Common myeloid progenitor, CD34-positive (primary cell): Measurements from ENCODE around the gene CLIP4.

Experiments used
- CTCF ChIA-PET: fragments of 350-600 bp; sonication (Branson Sonifier 250); formaldehyde crosslinking; loops from one replicate; lab custom pipeline; 2021; ENCODE audit warnings: antibody characterized with exemption; lab: Charles Lee
- POLR2A ChIA-PET: fragments of 350-600 bp; sonication (Branson Sonifier 250); formaldehyde crosslinking; loops from one replicate; lab custom pipeline; 2021; ENCODE audit warnings: antibody characterized with exemption; lab: Charles Lee
- DNase-seq, 3 donors: peaks; one replicate each; pipeline versions ENCODE4 v3.0.0 to v3.0.0-alpha.2; 2013
- H3K27ac ChIP-seq, 2 experiments: 1 replicate in 1 of 2; 2 replicates in 1 of 2; pipeline ENCODE4 v1.7.0; 2013; ENCODE audit warnings: inconsistent platforms in 2 of 2, low read length in 2 of 2, mild to moderate bottlenecking in 2 of 2, low read depth in 1 of 2, moderate library complexity in 1 of 2; ENCODE audit not compliant: severe bottlenecking in 2 of 2, insufficient read depth in 1 of 2, poor library complexity in 1 of 2
- H3K27me3 ChIP-seq, 5 experiments: replicated peaks in 2 of 5; 1 replicate in 3 of 5; 2 replicates in 2 of 5; pipeline versions ENCODE4 v1.6.1 to v1.7.0; 2013; ENCODE audit warnings: low read length in 4 of 5, mild to moderate bottlenecking in 2 of 5, moderate library complexity in 2 of 5, inconsistent platforms in 1 of 5; ENCODE audit not compliant: insufficient read depth in 5 of 5, control insufficient read depth in 4 of 5
- H3K36me3 ChIP-seq, 4 experiments: 1 replicate in 2 of 4; 2 replicates in 2 of 4; pipeline versions ENCODE4 v1.6.1 to v1.7.0; 2013; ENCODE audit warnings: low read length in 3 of 4, control low read depth in 1 of 4, mild to moderate bottlenecking in 1 of 4; ENCODE audit not compliant: control insufficient read depth in 4 of 4, insufficient read depth in 4 of 4
- H3K4me1 ChIP-seq, 4 experiments: 1 replicate in 3 of 4; 2 replicates in 1 of 4; pipeline versions ENCODE4 v1.6.1 to v1.7.1; 2013; ENCODE audit warnings: low read length in 3 of 4, mild to moderate bottlenecking in 3 of 4, control low read depth in 1 of 4, inconsistent platforms in 1 of 4, moderate library complexity in 1 of 4; ENCODE audit not compliant: control insufficient read depth in 4 of 4, insufficient read depth in 4 of 4; ENCODE audit errors: control extremely low read depth in 1 of 4
- H3K4me3 ChIP-seq, 7 experiments: 1 replicate in 4 of 7; 2 replicates in 3 of 7; pipeline versions ENCODE4 v1.5.1 to v1.7.0; 2013; ENCODE audit warnings: mild to moderate bottlenecking in 7 of 7, low read length in 6 of 7, moderate library complexity in 6 of 7, inconsistent platforms in 2 of 7, low read depth in 2 of 7, control low read depth in 1 of 7; ENCODE audit not compliant: insufficient read depth in 4 of 7, control insufficient read depth in 1 of 7; ENCODE audit errors: extremely low read depth in 1 of 7
- H3K9me3 ChIP-seq, 5 experiments: 1 replicate in 4 of 5; 2 replicates in 1 of 5; pipeline versions ENCODE4 v1.6.1 to v1.7.1; 2013; ENCODE audit warnings: low read length in 4 of 5, mild to moderate bottlenecking in 2 of 5, inconsistent platforms in 1 of 5, low read depth in 1 of 5, moderate library complexity in 1 of 5; ENCODE audit not compliant: control insufficient read depth in 4 of 5, insufficient read depth in 2 of 5; ENCODE audit errors: control extremely low read depth in 1 of 5
- WGBS: methylation state at CpG from one replicate; pipeline ENCODE4 v1.1.5; 2013; ENCODE audit not compliant: insufficient coverage; 5-methylcytosine and 5-hydroxymethylcytosine counted together

CLIP4 gene

DNA sequence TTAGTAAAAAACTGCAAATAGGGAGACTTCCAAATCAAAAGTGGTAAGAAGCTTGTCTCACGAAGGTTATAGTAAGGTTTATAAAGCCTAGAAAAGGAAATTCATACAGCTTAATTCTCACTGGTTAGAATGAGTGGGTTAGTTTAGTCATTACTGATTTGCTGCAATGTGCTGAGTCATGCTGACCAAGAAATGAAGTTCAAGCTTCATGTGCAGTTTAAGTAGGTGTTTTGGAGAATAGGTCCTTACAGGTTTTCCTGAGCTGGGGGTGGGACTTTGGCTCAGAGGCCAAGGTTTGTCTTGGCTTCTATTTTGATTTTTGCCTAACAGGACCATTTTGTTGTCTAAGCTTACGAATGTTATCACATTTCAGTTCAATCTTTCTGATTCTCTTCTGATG, 15.1 kb downstream of the CLIP4 start:
- Histone ChIP-seq H3K27me3 (no peaks in the 10 kb centered on the region), H3K27ac (peak overlapping the region in 1 of 2 experiments; percentile 45), H3K4me3 (peak overlapping the region in 1 of 7 experiments; percentile 34), H3K9me3 (no peaks in the 10 kb centered on the region), H3K36me3 (peaks cover 11 to 43% (median 20%) of the 10 kb centered on the region in 4 experiments), H3K4me1 (peaks cover 0 to 14% (median 11%) of the 10 kb centered on the region in 4 experiments)
- DNase-seq: peak; percentile 67 to 89 (median 85)
- WGBS: 50% methylated on average over 2 of the region's 2 CpGs
- ChIA-PET POLR2A (interaction anchor here (1.1 to 2.2 kb wide), 2 partner anchors 10 to 14 kb away, joined by 4 to 6 read pairs; no protein-coding TSS in a partner anchor), CTCF (interaction anchor here (0.7 to 3.0 kb wide), 5 partner anchors 10 to 172 kb away, joined by 3 to 17 read pairs (median 3); no protein-coding TSS in a partner anchor)

GRCh38 chr2:29134933-29135332, 19.7 kb downstream of the CLIP4 start:
- DNase-seq: no peak
- POLR2A ChIA-PET: no interaction called here
- Histone ChIP-seq H3K27me3 (no peaks in the 10 kb centered on the region), H3K4me1 (peaks cover 0 to 10% (median 7%) of the 10 kb centered on the region in 4 experiments), H3K9me3 (peaks cover 0 to 9% (median 0%) of the 10 kb centered on the region in 5 experiments), H3K36me3 (peaks cover 9 to 70% (median 17%) of the 10 kb centered on the region in 4 experiments), H3K4me3 (no peak overlapping the region), H3K27ac (no peak overlapping the region)
- CTCF ChIA-PET: no interaction called here
- WGBS: no CpG with 5 or more reads among the region's 1 CpG

- Histone ChIP-seq H3K9me3 (peaks cover 0 to 9% (median 0%) of the 10 kb centered on the region in 5 experiments), H3K27ac (no peak overlapping the region), H3K4me1 (no peaks in the 10 kb centered on the region), H3K27me3 (no peaks in the 10 kb centered on the region), H3K4me3 (no peak overlapping the region), H3K36me3 (peaks cover 7 to 58% (median 17%) of the 10 kb centered on the region in 4 experiments)
- DNase-seq: no peak
- POLR2A ChIA-PET: no interaction called here
- CTCF ChIA-PET: no interaction called here
- WGBS: 94% methylated on average over 3 of the region's 3 CpGs
Observed at GRCh38 chr2:29139152-29139551, 23.9 kb downstream of the CLIP4 start.

GRCh38 chr2:29139731-29140130, 24.5 kb downstream of the CLIP4 start:
- POLR2A ChIA-PET: no interaction called here
- Histone ChIP-seq H3K4me3 (no peak overlapping the region), H3K36me3 (peaks cover 8 to 60% (median 21%) of the 10 kb centered on the region in 4 experiments), H3K9me3 (peaks cover 0 to 9% (median 0%) of the 10 kb centered on the region in 5 experiments), H3K4me1 (no peaks in the 10 kb centered on the region), H3K27me3 (no peaks in the 10 kb centered on the region), H3K27ac (no peak overlapping the region)
- WGBS: no CpG with 5 or more reads among the region's 1 CpG
- CTCF ChIA-PET: no interaction called here
- no peak for DNase-seq

DNA sequence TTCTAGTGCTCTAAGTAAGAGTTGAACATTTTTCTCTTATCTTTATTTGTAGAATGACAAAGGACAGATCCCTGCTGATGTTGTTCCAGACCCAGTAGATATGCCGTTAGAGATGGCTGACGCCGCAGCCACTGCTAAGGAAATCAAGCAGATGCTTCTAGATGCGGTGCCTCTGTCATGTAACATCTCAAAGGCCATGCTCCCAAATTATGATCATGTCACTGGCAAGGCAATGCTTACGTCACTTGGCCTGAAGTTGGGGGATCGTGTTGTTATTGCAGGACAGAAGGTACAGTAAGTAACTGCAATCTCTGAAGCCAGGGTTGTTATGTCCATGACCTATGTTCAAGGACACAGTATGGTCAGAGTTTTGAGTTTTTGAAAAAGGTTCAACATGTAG, 28.4 kb downstream of the CLIP4 start:
- Histone ChIP-seq H3K4me1 (no peaks in the 10 kb centered on the region), H3K27ac (no peak overlapping the region), H3K36me3 (peaks cover 5 to 49% (median 27%) of the 10 kb centered on the region in 4 experiments), H3K27me3 (no peaks in the 10 kb centered on the region), H3K9me3 (peaks cover 0 to 6% (median 0%) of the 10 kb centered on the region in 5 experiments), H3K4me3 (no peak overlapping the region)
- WGBS: 84% methylated on average over 5 of the region's 6 CpGs
- ChIA-PET CTCF (no interaction called here), POLR2A (no interaction called here)
- no peak for DNase-seq

DNA sequence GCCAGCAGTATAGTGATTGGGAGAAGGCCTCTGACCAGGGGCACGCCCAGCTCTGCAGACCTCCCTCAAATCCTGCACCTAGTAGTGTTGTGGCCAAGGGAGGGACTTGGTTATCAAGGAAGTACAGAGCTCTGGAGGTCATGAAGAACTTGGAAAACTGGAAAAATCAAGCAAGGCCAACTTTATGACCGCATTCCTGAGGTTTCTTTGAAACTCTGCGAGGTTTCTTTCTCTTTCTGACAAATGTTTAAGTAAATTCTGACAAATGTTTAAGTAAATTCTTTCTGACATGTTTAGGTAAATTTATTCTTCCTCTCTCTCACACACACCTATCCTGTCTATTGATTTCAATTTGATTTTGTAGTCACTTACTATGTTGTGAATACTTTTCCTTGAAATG, 31.0 kb downstream of the CLIP4 start:
- ChIA-PET POLR2A (interaction anchor here (0.7 kb wide), 1 partner anchor 34 kb away, joined by 3 read pairs; no protein-coding TSS in a partner anchor), CTCF (interaction anchor here (1.3 kb wide), 1 partner anchor 49 kb away, joined by 4 read pairs; no protein-coding TSS in a partner anchor)
- no peak for DNase-seq
- WGBS: no CpG with 5 or more reads among the region's 3 CpGs
- no peaks in the 10 kb centered on the region for H3K4me1 ChIP-seq
- H3K27ac ChIP-seq: no peak overlapping the region
- no peaks in the 10 kb centered on the region for H3K9me3 ChIP-seq
- H3K27me3 ChIP-seq: no peaks in the 10 kb centered on the region
- no peak overlapping the region for H3K4me3 ChIP-seq
- peaks cover 5 to 47% (median 28%) of the 10 kb centered on the region in 4 experiments for H3K36me3 ChIP-seq

DNA sequence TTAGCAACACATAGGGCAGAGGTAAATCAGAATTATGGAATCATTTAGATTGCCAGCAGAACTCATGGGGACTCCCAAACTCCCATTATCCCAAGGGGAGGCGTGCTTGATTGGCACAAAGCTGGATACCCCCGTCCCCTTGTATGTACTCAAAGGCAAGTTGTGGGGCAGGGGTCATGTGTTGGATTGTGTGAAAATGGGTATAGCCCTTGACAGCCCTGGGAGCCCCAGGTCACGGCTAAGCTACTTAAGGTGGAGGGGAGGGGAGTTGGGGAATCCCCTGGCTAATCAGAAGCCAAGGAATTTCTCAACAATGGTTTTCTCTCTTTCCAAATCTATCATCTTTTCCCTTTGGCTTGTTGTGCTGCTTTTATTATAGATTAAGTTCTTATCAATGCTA, 32.7 kb downstream of the CLIP4 start:
- H3K9me3 ChIP-seq: no peaks in the 10 kb centered on the region
- WGBS: 100% methylated on average over 2 of the region's 3 CpGs
- POLR2A ChIA-PET: no interaction called here

More for the DNA sequence above, 32.7 kb downstream of the CLIP4 start:
- no peaks in the 10 kb centered on the region for H3K4me1 ChIP-seq
- DNase-seq: no peak
- H3K36me3 ChIP-seq: peaks cover 5 to 51% (median 27%) of the 10 kb centered on the region in 4 experiments
- peak overlapping the region in 1 of 2 experiments; percentile 25 for H3K27ac ChIP-seq
- H3K4me3 ChIP-seq: no peak overlapping the region
- no peaks in the 10 kb centered on the region for H3K27me3 ChIP-seq
- CTCF ChIA-PET: interaction anchor here (1.5 kb wide), 1 partner anchor 32 kb away, joined by 3 read pairs; no protein-coding TSS in a partner anchor
